SK-N-MC (cell line): ENCODE measurements around the gene DLL4.

Source experiments
- EZH2 ChIP-seq: fragments of 200-600 bp; sonication (generic); IDR thresholded peaks from one replicate; pipeline ENCODE4 v1.6.1; 2017; ENCODE audit warnings: antibody characterized with exemption
- POLR2AphosphoS5 ChIP-seq: IDR thresholded peaks from 2 replicates; pipeline ENCODE4 v1.6.1; 2012; ENCODE audit warnings: mild to moderate bottlenecking, low read depth, low read length, borderline replicate concordance

GRCh38 chr15:40969363-40969762 is 40.2 kb downstream of the DLL4 start:
- no peak for TF ChIP-seq EZH2
- no peak for TF ChIP-seq POLR2AphosphoS5
